GM19438 (cell line): ENCODE measurements around the gene CDC42EP3.
A peak's percentile ranks its signal among the peaks of the same experiment; 100 is the strongest.

Source experiments
- ATAC-seq: cut with Tn5 transposase; IDR thresholded peaks from one replicate; pipeline ENCODE4 v1.9.1; 2021; ENCODE audit warnings: low read depth; ENCODE audit not compliant: unreplicated experiment

CDC42EP3 gene

GRCh38 chr2:37637190-37637860 is 34.1 kb downstream of the CDC42EP3 start:
- ATAC-seq = no peak

GRCh38 chr2:37636381-37637066 is 34.9 kb downstream of the CDC42EP3 start:
- ATAC-seq = no peak

GRCh38 chr2:37635504-37636380 is 35.7 kb downstream of the CDC42EP3 start:
- peak; percentile 73 for ATAC-seq

- ATAC-seq = no peak
Measured at GRCh38 chr2:37634914-37635503, 36.4 kb downstream of the CDC42EP3 start.

- ATAC-seq = no peak
Measured at GRCh38 chr2:37633845-37634244, 37.6 kb downstream of the CDC42EP3 start.

GRCh38 chr2:37633234-37633633 is 38.2 kb downstream of the CDC42EP3 start:
- no peak for ATAC-seq

- ATAC-seq = no peak
Measured at GRCh38 chr2:37632310-37632709, 39.1 kb downstream of the CDC42EP3 start.

- no peak for ATAC-seq
Measured at GRCh38 chr2:37631698-37632097, 39.7 kb downstream of the CDC42EP3 start.

GRCh38 chr2:37631292-37631691 is 40.1 kb downstream of the CDC42EP3 start:
- no peak for ATAC-seq

GRCh38 chr2:37630776-37631175 is 40.7 kb downstream of the CDC42EP3 start:
- ATAC-seq = no peak

- no peak for ATAC-seq
Measured at GRCh38 chr2:37630301-37630700, 41.1 kb downstream of the CDC42EP3 start.

- ATAC-seq = no peak
Measured at GRCh38 chr2:37629529-37629928, 41.9 kb downstream of the CDC42EP3 start.

GRCh38 chr2:37627710-37628109 is 43.7 kb downstream of the CDC42EP3 start:
- ATAC-seq = no peak

- no peak for ATAC-seq
Measured at GRCh38 chr2:37625796-37626571, 45.5 kb downstream of the CDC42EP3 start.

GRCh38 chr2:37625156-37625555 is 46.3 kb downstream of the CDC42EP3 start:
- ATAC-seq = no peak

GRCh38 chr2:37623971-37624900 is 47.2 kb downstream of the CDC42EP3 start:
- ATAC-seq = peak; percentile 88

GRCh38 chr2:37623406-37623805 is 48.0 kb downstream of the CDC42EP3 start:
- ATAC-seq = no peak

GRCh38 chr2:37622450-37623100 is 48.9 kb downstream of the CDC42EP3 start:
- no peak for ATAC-seq

- no peak for ATAC-seq
Measured at GRCh38 chr2:37621199-37621598, 50.2 kb downstream of the CDC42EP3 start.
